Activated T-cell treated with anti-CD3 and anti-CD28 coated beads for 4 hours (primary cell): ENCODE results near the gene APOC1.
"Not testable (repeated sequence)": the region's sequence is repeated elsewhere in the genome, so short reads cannot be mapped to it uniquely, and the experiment has no call there.

Source experiments
- DNase-seq: peaks from one replicate; pipeline ENCODE4 v3.0.0-alpha.2; 2020

APOC1 gene

DNA sequence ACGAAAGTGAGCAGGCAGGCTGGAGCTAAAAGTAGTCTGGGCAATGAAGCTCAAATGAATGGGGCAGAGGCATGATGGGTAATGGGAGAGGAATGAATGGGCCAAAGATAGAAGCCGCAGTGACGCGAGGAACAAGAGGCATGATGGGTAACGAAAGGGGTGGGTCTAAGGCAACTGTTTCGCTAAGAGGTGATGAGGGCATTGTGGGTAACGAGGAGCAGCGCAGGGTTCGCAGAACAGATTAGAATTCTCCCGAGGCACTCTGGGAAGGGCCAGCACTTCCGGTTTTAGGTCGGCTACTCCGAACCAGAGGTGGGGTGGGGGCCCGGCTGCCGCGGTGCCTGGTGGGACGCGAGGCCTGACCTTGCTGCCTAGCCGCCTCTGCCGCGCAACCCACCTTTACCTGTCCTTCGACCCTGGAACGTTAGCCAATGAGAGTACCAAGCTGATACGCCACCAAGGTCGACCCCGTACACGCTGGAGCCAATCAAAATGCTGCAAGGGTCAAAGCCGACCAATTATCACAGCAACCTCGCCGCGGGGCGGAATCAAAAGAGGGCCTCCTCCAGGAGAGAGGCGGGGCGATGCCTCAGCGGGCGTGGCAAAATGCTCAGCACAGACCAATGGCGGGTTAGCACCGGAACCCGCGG lies 23.9 kb upstream of the APOC1 start:
- DNase-seq, result no peak

DNA sequence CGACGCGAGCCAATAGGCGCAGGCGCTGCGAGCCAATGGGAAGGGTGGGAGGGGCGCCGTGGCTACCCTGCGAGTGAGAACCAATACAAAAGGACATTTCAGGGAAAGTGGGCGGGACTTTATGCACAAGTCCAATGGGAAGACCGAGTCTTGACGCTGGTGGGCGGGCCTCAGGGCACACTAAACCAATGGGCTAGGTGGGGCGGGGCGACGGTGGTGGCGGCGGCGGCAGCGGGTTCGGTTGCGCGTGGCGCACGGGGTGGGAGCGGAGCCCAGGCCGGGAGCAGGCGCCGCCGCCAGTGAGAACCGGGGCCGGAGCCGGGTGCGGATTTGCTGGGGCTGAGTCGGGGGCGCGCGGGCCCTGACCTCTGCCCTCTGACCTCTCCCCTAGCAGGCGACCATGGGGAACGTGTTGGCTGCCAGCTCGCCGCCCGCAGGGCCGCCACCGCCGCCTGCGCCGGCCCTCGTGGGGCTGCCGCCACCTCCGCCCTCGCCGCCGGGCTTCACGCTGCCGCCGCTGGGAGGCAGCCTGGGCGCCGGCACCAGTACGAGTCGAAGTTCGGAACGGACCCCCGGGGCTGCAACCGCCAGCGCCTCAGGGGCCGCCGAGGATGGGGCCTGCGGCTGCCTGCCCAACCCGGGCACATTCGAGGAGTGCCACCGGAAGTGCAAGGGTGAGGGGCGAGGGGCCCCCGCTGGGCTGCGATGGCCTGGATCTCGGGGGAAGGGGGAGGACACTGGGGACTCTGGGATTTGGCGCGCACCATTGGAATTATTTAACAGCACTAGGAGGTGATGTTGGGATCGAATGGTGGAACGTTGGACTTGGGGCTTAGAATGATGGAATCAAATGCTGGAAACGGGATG lies 23.2 kb upstream of the APOC1 start, which contains the start of gene TOMM40:
TSS of gene TOMM40 (plus strand) at position 239 of the 867 bp plus-strand sequence. CDS start at position 401, 162 bp downstream.
- DNase-seq, result peak; percentile 100

DNA sequence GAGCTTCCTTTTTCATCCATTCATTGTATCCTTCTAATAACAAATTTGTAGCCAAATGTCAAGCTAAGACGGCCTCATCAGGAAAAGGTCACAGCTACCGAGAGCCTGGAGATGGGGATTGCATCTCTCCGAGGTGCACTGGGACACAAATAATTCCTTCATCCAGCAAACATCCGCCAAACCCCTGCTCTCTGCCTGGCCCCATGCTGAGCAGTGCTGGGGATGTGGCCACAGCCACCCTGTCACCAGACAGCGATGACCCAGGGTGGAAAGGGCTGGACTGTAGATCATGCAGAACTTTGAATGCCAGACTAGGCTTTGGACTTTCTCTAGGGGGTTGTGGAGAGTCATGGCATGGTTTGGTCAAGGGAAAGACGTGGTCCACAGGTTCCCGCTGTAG lies 21.5 kb upstream of the APOC1 start:
- no peak for DNase-seq

DNA sequence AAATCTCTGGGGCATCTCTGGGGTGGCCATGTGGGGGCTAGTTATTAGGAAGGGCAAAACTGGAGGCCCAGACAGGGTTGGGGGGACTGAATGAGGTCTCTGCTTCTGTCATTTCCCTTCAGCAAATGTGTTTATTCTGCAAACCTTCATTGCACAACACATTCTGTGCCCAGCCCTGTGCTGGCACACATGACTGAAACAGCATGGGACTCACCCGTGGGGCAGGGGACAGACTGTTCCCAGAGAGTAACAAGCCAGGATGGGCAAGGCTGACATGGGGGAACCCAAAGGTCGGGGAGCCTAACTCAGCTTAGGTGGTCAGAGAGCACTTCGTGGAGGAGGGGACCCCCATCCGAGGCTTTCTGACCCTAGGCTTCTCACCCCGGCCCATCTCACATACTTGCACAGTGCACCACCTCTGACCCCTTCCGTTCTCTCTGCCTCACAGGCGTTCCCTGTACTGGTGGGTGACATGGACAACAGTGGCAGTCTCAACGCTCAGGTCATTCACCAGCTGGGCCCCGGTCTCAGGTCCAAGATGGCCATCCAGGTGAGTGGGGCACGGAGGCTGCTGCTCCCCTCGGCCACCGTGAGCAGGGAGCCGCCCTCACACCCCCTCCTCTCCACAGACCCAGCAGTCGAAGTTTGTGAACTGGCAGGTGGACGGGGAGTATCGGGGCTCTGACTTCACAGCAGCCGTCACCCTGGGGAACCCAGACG lies 20.9 kb upstream of the APOC1 start:
- DNase-seq, result no peak

DNA sequence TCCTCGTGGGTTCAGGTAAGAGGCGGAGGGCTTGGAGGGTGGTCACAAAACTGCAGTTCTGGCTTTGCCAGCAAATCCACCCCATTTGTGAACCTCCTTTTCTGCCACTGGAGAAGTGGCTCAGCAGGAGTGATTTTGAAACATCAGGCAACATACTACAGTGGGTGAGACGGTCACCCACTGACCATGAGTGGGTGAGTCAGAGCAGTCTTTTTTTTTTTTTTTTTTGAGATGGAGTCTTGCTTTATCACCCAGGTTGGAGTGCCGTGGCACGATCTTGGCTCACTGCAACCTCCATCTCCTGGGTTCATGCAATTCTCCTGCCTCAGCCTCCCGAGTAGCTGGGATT lies 20.4 kb upstream of the APOC1 start:
- no peak for DNase-seq

DNA sequence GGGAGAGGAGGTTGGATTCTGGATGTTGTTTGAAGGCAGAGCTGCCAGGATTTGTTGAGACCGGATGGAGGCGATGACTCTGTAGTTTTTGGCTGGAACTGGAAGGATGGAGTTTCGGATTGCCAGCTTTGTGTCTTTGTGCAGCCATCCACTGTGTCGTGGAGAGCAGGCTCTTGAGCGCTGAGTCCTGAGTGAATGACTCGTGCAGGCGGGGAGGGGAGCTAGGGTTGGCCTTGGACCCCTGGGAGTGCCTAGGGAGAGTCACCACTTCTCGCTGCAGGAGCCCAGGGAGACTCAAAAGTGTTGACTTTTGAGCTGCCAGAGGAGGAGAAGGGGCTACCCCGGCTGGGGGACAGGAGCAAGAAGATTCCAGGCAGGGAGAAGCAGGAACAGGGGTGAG lies 19.5 kb upstream of the APOC1 start:
- no peak for DNase-seq

DNA sequence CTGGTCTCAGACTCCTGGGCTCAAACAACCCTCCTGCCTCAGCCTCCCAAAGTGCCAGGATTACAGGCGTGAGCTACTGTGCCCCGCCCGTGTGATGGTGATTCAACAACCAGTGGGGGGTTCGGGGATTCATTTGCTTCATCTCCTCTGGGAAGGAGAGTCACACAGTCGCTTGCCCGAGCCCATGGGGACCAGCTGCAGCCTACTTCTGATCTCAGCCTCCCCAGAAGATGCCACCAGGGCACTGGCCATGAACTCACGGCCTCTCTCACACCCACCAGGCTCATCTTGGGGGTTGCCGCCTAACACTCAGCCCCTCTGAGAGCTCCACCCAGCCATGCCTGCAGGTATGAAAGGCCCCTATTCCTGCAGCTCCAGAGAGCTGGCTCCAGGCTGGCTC lies 16.6 kb upstream of the APOC1 start:
- no peak for DNase-seq

DNA sequence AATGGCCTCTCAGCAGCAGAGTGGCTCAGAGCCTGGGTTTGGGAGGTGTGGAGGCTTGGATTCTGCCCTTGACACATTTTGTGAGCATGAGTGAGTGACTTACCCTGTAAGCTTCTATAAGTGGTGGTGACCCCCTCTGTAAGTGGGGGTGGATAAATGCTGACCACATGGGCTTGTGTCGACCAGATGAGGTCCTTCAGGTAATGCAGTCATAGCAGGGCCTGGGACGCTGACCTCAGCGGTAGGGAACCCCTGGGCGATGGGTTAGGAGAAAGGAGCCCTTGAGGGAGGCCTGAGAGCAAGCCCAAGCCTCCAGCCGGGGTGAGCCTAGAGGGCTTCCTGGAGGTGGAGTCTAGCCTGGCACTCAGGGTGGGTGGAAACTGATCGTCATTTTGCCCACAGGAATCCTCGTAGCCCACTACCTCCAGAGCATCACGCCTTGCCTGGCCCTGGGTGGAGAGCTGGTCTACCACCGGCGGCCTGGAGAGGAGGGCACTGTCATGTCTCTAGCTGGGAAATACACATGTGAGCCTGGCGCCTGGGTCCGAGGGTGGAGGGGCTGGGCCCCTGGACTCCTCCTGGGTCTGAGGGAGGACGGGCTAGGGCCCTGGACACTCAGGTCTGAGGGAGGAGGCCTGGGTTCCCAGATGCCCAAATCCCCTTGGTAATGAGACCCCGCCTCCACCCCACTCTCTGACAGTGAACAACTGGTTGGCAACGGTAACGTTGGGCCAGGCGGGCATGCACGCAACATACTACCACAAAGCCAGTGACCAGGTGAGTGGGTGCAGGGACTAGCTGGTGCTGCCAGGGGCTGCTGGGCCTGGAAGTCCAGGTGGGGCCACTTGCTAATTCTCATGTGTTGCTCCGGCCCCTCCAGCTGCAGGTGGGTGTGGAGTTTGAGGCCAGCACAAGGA lies 13.8 kb upstream of the APOC1 start:
- DNase-seq, result no peak

DNA sequence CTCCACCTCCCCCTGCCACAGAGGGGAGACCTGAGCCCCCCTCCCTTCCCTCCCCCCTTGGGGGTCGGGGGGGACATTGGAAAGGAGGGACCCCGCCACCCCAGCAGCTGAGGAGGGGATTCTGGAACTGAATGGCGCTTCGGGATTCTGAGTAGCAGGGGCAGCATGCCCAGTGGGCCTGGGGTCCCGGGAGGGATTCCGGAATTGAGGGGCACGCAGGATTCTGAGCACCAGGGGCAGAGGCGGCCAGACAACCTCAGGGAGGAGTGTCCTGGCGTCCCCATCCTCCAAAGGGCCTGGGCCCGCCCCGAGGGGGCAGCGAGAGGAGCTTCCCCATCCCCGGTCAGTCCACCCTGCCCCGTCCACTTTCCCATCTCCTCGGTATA lies 11.2 kb upstream of the APOC1 start:
- no peak for DNase-seq

DNA sequence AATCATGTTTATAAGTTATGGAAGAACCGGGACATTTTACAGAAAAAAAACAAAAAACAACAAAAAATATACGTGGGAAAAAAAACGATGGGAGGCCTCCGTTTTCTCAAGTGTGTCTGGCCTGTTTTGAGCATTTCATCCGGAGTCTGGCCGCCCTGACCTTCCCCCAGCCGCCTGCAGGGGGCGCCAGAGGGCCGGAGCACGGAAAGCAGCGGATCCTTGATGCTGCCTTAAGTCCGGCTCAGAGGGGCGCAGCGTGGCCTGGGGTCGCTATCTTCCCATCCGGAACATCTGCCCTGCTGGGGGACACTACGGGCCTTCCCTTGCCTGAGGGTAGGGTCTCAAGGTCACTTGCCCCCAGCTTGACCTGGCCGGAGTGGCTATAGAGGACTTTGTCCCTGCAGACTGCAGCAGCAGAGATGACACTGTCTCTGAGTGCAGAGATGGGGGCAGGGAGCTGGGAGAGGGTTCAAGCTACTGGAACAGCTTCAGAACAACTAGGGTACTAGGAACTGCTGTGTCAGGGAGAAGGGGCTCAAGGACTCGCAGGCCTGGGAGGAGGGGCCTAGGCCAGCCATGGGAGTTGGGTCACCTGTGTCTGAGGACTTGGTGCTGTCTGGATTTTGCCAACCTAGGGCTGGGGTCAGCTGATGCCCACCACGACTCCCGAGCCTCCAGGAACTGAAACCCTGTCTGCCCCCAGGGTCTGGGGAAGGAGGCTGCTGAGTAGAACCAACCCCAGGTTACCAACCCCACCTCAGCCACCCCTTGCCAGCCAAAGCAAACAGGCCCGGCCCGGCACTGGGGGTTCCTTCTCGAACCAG lies 10.6 kb upstream of the APOC1 start:
- DNase-seq, result peak; percentile 69

DNA sequence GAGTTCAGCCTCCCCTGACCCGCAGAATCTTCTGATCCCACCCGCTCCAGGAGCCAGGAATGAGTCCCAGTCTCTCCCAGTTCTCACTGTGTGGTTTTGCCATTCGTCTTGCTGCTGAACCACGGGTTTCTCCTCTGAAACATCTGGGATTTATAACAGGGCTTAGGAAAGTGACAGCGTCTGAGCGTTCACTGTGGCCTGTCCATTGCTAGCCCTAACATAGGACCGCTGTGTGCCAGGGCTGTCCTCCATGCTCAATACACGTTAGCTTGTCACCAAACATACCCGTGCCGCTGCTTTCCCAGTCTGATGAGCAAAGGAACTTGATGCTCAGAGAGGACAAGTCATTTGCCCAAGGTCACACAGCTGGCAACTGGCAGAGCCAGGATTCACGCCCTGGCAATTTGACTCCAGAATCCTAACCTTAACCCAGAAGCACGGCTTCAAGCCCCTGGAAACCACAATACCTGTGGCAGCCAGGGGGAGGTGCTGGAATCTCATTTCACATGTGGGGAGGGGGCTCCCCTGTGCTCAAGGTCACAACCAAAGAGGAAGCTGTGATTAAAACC lies 9.9 kb upstream of the APOC1 start:
- no peak for DNase-seq

DNA sequence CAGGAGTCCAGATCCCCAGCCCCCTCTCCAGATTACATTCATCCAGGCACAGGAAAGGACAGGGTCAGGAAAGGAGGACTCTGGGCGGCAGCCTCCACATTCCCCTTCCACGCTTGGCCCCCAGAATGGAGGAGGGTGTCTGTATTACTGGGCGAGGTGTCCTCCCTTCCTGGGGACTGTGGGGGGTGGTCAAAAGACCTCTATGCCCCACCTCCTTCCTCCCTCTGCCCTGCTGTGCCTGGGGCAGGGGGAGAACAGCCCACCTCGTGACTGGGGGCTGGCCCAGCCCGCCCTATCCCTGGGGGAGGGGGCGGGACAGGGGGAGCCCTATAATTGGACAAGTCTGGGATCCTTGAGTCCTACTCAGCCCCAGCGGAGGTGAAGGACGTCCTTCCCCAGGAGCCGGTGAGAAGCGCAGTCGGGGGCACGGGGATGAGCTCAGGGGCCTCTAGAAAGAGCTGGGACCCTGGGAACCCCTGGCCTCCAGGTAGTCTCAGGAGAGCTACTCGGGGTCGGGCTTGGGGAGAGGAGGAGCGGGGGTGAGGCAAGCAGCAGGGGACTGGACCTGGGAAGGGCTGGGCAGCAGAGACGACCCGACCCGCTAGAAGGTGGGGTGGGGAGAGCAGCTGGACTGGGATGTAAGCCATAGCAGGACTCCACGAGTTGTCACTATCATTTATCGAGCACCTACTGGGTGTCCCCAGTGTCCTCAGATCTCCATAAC lies 8.8 kb upstream of the APOC1 start, which contains the start of gene APOE:
TSS of gene APOE (plus strand) at position 360 of the 724 bp plus-strand sequence. CDS start 829 bp downstream, outside the sequence.
- no peak for DNase-seq

DNA sequence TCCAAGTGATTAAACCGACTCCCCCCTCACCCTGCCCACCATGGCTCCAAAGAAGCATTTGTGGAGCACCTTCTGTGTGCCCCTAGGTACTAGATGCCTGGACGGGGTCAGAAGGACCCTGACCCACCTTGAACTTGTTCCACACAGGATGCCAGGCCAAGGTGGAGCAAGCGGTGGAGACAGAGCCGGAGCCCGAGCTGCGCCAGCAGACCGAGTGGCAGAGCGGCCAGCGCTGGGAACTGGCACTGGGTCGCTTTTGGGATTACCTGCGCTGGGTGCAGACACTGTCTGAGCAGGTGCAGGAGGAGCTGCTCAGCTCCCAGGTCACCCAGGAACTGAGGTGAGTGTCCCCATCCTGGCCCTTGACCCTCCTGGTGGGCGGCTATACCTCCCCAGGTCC lies 6.8 kb upstream of the APOC1 start:
- DNase-seq, result no peak

DNA sequence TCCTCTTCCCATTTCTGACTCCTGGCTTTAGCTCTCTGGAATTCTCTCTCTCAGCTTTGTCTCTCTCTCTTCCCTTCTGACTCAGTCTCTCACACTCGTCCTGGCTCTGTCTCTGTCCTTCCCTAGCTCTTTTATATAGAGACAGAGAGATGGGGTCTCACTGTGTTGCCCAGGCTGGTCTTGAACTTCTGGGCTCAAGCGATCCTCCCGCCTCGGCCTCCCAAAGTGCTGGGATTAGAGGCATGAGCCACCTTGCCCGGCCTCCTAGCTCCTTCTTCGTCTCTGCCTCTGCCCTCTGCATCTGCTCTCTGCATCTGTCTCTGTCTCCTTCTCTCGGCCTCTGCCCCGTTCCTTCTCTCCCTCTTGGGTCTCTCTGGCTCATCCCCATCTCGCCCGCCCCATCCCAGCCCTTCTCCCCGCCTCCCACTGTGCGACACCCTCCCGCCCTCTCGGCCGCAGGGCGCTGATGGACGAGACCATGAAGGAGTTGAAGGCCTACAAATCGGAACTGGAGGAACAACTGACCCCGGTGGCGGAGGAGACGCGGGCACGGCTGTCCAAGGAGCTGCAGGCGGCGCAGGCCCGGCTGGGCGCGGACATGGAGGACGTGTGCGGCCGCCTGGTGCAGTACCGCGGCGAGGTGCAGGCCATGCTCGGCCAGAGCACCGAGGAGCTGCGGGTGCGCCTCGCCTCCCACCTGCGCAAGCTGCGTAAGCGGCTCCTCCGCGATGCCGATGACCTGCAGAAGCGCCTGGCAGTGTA lies 6.2 kb upstream of the APOC1 start:
- DNase-seq, result no peak

DNA sequence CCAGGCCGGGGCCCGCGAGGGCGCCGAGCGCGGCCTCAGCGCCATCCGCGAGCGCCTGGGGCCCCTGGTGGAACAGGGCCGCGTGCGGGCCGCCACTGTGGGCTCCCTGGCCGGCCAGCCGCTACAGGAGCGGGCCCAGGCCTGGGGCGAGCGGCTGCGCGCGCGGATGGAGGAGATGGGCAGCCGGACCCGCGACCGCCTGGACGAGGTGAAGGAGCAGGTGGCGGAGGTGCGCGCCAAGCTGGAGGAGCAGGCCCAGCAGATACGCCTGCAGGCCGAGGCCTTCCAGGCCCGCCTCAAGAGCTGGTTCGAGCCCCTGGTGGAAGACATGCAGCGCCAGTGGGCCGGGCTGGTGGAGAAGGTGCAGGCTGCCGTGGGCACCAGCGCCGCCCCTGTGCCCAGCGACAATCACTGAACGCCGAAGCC lies 5.6 kb upstream of the APOC1 start:
- DNase-seq, result no peak

DNA sequence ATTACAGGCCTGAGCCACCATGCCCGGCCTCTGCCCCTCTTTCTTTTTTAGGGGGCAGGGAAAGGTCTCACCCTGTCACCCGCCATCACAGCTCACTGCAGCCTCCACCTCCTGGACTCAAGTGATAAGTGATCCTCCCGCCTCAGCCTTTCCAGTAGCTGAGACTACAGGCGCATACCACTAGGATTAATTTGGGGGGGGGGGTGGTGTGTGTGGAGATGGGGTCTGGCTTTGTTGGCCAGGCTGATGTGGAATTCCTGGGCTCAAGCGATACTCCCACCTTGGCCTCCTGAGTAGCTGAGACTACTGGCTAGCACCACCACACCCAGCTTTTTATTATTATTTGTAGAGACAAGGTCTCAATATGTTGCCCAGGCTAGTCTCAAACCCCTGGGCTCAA lies 4.6 kb upstream of the APOC1 start:
- no peak for DNase-seq

DNA sequence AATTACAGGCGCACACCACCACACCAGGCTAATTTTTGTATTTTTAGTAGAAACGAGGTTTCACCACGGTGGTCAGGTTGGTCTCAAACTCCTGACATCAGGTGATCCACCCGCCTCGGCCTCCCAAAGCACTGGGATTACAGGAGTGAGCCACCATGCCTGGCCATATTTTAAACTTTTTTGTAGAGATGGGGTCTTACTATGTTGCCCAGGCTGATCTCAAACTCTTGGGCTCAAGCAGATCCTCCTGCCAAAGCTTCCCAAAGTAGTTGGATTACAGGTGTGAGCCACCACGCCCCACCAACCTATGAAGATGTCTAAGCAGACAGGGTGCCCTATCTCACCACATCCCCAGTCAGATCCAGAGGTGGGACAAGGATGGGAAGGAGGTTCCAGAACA lies 2.5 kb upstream of the APOC1 start:
- not testable (repeated sequence) for DNase-seq

DNA sequence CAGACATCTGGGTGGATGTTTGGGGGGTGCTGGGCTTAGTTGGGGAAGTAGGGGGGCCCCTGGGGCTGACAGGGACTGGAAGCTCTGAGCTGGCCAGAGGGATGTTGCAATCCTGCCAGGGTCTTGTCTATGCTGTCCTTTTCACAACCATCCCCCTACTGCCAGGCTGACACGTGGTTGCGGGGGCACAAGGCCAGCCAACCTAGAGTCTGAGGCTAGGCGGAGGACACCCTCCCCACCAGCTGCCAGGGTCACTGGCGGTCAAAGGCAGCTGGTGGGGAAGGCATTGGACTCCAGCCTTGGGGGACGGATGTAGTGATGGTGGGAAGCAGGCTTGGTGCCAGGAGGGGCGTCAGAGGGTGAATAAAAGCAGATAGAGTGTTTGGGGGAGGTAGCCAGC lies 1.6 kb upstream of the APOC1 start:
- DNase-seq, result no peak

DNA sequence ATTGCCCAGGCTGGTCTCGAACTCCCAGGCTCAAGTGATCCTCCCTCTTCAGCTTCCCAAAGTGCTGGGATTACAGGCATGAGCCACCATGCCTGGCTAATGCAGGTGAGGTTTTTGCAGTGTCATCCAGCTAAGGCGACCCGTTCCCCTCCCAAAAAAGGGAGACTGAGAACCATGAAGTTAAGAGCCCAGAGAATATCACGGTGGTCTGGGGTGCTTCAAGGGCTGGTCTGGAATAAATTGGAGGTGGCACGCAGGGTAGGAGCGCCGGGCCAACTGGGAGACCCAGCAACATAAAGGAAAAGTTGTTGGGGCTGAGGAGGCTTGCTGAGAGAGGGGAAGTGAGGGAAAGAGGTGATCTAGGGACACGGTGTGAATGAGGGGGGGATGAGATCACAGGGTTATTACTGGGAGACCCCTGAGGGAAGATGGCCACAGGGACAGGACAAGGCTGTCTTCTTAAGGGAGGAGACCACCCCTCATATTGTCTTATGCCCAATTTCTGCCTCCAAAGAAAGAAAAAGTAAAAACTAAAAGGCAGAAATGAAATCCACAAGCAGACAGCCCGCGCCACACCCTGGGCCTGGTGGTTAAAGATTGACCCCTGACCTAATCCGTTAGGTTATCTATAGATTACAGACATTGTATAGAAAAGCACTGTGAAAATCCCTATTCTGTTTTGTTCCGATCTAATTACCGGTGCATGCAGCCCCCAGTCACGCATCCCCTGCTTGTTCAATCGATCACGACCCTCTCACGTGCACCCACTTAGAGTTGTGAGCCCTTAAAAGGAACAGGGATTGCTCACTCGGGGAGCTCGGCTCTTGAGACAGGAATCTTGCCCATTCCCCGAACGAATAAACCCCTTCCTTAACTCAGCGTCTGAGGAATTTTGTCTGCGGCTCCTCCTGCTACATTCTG lies 636 bp upstream of the APOC1 start:
- not testable (repeated sequence) for DNase-seq
